Measurements from ENCODE around the gene ASPN. TPM values are rescaled to one million over a fixed set of nuclear protein-coding genes. Genes with fewer than 3 reads are reported as not detected.

The ASPN gene
- total and polyA plus RNA-seq, 4 donors = 1.3 to 18.9 (median 1.8) TPM

- no peaks in the 10 kb centered on the region for H3K36me3 ChIP-seq (ENCODE audit: control insufficient read depth in 4 of 4, insufficient read depth in 4 of 4, low read length in 4 of 4)
- ATAC-seq (ENCODE audit: insufficient read depth, low FRiP score) (no peak), DNase-seq (peak; percentile 47 to 98 (median 98))
- 56 to 83% methylated on average over 2 of the region's 2 CpGs for WGBS, 2 donors
- no peak overlapping the region for H3K27ac ChIP-seq (ENCODE audit: low read depth in 1 of 2, low read length in 1 of 2)
- no peak overlapping the region for H3K4me3 ChIP-seq
- H3K9ac ChIP-seq (ENCODE audit: insufficient read depth in 1 of 2, low read length in 2 of 2) = peak overlapping the region in 1 of 2 donors; percentile 72
- TF ChIP-seq CTCF (IDR thresholded peaks at IDR 0.05; ENCODE audit: control extremely low read depth, extremely low read depth) = no peak
- H3K4me1 ChIP-seq (ENCODE audit: control insufficient read depth in 5 of 5, insufficient read depth in 5 of 5, low read length in 5 of 5) = peaks cover 0 to 45% (median 9%) of the 10 kb centered on the region in 5 donors
- no peaks in the 10 kb centered on the region for H3K9me3 ChIP-seq (ENCODE audit: control insufficient read depth in 4 of 4, insufficient read depth in 3 of 4, low read length in 3 of 4)
- no peaks in the 10 kb centered on the region for H3K27me3 ChIP-seq (ENCODE audit: control insufficient read depth in 3 of 3, insufficient read depth in 3 of 3, low read length in 2 of 3)
Observed at GRCh38 chr9:92425474-92425873, 56.8 kb downstream of the ASPN start.

GRCh38 chr9:92424340-92424739, 58.0 kb downstream of the ASPN start, which contains the start of gene OMD:
Gene OMD (minus strand): TSS chr9:92424471. CDS start chr9:92417558, 6,913 bp downstream.
- no peaks in the 10 kb centered on the region for H3K9me3 ChIP-seq (ENCODE audit: control insufficient read depth in 4 of 4, insufficient read depth in 3 of 4, low read length in 3 of 4)
- H3K27me3 ChIP-seq (ENCODE audit: control insufficient read depth in 3 of 3, insufficient read depth in 3 of 3, low read length in 2 of 3) = no peaks in the 10 kb centered on the region
- no peak within 1 kb of the TSS for H3K4me3 ChIP-seq
- peak within 1 kb of the TSS in 1 of 2 donors; percentile 54 for H3K9ac ChIP-seq (ENCODE audit: insufficient read depth in 1 of 2, low read length in 2 of 2)
- no peak for TF ChIP-seq CTCF (IDR thresholded peaks at IDR 0.05; ENCODE audit: control extremely low read depth, extremely low read depth)
- ATAC-seq (ENCODE audit: insufficient read depth, low FRiP score) (no peak), DNase-seq (peak in 2 of 3 donors; percentile 50 to 56)
- WGBS, 2 donors = 61 to 81% methylated on average over 1 of the region's 1 CpG
- H3K36me3 ChIP-seq (ENCODE audit: control insufficient read depth in 4 of 4, insufficient read depth in 4 of 4, low read length in 4 of 4) = no peaks in the 10 kb centered on the region
- peaks cover 0 to 37% (median 9%) of the 10 kb centered on the region in 5 donors for H3K4me1 ChIP-seq (ENCODE audit: control insufficient read depth in 5 of 5, insufficient read depth in 5 of 5, low read length in 5 of 5)
- H3K27ac ChIP-seq (ENCODE audit: low read depth in 1 of 2, low read length in 1 of 2) = no peak within 1 kb of the TSS

- H3K27ac ChIP-seq (ENCODE audit: low read depth in 1 of 2, low read length in 1 of 2) = no peak overlapping the region
- DNase-seq = no peak
- H3K27me3 ChIP-seq (ENCODE audit: control insufficient read depth in 3 of 3, insufficient read depth in 3 of 3, low read length in 2 of 3) = no peaks in the 10 kb centered on the region
- H3K4me3 ChIP-seq = no peak overlapping the region
- ATAC-seq (ENCODE audit: insufficient read depth, low FRiP score) = no peak
- WGBS, 2 donors = 85 to 91% methylated on average over 2 of the region's 2 CpGs
- no peaks in the 10 kb centered on the region for H3K9me3 ChIP-seq (ENCODE audit: control insufficient read depth in 4 of 4, insufficient read depth in 3 of 4, low read length in 3 of 4)
- H3K36me3 ChIP-seq (ENCODE audit: control insufficient read depth in 4 of 4, insufficient read depth in 4 of 4, low read length in 4 of 4) = no peaks in the 10 kb centered on the region
- no peak for TF ChIP-seq CTCF (IDR thresholded peaks at IDR 0.05; ENCODE audit: control extremely low read depth, extremely low read depth)
- H3K4me1 ChIP-seq (ENCODE audit: control insufficient read depth in 5 of 5, insufficient read depth in 5 of 5, low read length in 5 of 5) = peaks cover 0 to 37% (median 9%) of the 10 kb centered on the region in 5 donors
- H3K9ac ChIP-seq (ENCODE audit: insufficient read depth in 1 of 2, low read length in 2 of 2) = peak overlapping the region in 1 of 2 donors; percentile 54
Observed at GRCh38 chr9:92423612-92424011, 58.7 kb downstream of the ASPN start.

Measured in lung (tissue), 12 donors.